22Rv1 (cell line): ENCODE measurements around the gene TMC8.

Source experiments
- ZFX ChIP-seq: fragments of 450-650 bp; IDR thresholded peaks from 2 replicates; pipeline ENCODE4 v1.6.1; 2017; ENCODE audit warnings: antibody characterized with exemption, borderline replicate concordance
- TF ChIP-seq, protein P1 (sequence below): fragments of 450-650 bp; IDR thresholded peaks from 2 replicates; pipeline ENCODE4 v1.5.1; 2017; ENCODE audit warnings: mild to moderate bottlenecking

DNA sequence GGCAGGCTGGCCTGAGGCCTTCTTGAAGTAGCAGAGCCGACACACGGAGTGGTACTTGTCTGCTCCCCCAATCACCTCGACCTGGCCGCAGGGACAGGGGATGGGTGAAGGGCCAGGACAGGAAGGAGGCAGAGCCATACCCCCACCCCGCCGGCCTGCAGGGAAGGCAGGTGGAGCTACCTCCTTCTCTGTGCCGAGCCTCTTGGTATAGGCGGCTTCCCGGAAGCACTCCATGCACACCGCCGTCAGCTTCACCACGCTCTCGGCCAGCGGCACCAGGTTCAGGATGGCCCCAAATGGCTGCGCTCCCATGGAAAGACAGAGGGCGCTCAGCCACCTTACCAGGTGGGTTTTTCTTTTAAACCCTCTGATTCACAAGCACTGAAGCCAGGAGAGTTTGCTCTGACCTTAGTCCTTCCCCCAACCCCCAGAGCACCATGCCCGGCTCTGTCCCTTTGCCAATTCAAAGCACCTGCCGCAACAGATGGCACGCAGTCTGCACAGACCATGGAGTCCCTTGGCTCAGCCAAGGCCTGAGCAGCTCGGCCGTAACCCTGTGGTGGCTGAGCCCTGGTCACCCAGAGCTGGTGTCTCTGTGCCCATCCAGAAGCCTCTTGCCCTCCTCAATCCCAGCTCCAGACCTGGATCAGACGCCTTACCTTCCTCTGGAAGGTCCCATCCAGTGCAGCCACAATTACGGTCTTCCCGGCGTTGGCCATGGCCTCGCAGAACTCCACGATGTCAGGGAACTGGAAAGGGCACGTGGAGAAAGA is 44.5 kb downstream of the TMC8 start:
- TF ChIP-seq, protein P1, sequence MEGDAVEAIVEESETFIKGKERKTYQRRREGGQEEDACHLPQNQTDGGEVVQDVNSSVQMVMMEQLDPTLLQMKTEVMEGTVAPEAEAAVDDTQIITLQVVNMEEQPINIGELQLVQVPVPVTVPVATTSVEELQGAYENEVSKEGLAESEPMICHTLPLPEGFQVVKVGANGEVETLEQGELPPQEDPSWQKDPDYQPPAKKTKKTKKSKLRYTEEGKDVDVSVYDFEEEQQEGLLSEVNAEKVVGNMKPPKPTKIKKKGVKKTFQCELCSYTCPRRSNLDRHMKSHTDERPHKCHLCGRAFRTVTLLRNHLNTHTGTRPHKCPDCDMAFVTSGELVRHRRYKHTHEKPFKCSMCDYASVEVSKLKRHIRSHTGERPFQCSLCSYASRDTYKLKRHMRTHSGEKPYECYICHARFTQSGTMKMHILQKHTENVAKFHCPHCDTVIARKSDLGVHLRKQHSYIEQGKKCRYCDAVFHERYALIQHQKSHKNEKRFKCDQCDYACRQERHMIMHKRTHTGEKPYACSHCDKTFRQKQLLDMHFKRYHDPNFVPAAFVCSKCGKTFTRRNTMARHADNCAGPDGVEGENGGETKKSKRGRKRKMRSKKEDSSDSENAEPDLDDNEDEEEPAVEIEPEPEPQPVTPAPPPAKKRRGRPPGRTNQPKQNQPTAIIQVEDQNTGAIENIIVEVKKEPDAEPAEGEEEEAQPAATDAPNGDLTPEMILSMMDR, result no peak; the same call in 1 of the 2 replicates
- TF ChIP-seq ZFX, result no peak
